Measurements from ENCODE around the gene TBC1D9.

Gene TBC1D9

GRCh38 chr4:140691369-140691768, 64.8 kb downstream of the TBC1D9 start:
- DNase-seq (ENCODE audit: low read depth) = no peak

DNA sequence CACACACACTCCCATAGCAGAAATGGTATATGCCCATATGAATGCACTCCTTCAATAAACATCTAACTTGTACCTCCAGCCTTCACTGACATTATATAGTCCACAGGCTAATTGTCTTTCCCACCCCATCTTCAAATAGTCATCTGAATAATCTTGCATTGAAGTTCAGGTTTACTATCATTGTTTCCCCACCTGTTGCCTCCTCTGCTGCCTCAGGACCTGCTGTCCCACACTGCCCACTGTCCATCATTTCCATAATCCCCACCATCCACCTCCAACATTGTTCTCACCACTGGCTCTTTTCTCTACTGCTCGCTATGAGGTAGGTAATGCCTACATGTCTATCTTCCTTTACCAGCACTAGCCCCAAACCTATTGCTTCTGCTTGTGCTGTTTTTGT, 66.1 kb downstream of the TBC1D9 start:
- DNase-seq (ENCODE audit: low read depth) = no peak

DNA sequence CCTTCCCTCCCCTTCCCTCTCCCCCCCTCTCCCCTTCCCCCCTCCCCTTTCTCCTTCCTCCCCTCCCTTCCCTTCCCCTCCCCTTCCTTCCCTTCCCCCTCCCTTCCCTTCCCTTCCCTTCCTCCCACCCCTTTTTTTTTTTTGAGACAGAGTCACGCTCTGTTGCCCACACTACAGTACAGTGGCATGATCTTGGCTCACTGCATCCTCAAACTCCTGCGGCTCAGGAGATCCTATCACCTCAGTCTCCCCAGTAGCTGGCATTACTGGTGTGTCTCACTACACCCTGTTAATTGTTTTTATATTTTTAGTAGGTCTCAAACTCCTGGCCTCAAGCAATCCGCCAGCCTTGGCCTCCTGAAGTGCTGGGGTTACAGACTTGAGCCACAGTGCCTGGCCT, 66.6 kb downstream of the TBC1D9 start:
- no peak for DNase-seq (ENCODE audit: low read depth)

DNA sequence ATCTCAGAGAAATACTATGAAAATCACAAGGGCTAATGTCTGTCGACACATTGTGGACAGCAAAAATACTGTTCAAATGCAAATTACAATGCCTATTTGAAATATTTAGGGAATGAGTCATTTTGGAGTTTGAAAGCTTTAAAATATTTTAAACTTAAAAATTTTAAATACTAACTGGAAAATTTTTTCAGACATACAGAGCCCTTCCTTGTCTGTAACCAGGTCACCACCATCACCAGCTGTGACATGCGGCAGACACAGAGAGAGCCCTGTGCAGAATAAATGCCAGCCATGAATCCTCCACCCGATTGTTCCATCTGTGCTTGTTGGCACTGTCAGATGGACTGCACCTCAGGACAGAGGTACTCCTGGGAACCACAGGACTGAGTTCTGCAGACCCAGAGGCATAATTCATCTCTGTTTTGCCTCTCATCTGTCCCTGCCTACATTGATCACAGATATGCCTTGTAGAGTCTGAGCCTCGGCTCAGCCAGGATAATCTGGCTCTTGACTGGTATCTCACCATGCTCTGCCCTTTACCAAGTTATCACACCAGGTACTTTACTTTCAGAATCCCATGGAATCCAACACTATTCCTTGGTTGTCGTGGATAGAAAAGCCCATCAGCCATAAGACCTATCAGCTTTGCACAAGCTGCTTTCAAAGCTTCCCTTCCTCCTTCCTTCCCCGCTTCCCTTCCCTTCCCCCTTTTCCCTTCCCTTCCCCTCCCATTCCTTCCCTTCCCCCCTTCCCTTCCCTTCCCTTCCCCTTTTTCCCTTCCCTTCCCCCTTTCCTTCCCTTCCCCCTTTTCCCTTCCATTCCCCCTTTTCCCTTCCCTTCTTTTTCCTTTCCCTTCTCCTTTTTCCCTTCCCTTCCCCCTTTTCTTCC, 67.2 kb downstream of the TBC1D9 start:
- no peak for DNase-seq (ENCODE audit: low read depth)

- no peak for DNase-seq (ENCODE audit: low read depth)
Observed at GRCh38 chr4:140686796-140687195, 69.4 kb downstream of the TBC1D9 start.

DNA sequence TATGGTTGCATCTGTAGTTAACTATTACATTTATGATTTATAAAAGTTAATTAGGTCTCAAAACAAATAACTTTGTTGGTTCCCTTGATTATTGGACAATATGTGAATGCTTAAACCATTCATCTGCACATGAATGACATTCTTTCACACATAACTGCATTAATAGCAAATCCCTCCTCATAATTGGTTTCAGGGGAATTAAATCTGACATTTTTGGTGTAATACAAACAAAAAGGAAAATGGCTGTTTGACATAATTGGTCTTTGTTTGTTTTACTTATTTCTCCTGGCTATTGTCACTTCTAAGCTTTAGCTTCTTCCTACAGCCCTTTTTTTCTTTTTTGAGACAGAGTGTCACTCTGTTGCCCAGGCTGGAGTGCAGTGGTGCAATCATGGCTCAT, 71.9 kb downstream of the TBC1D9 start:
- no peak for DNase-seq (ENCODE audit: low read depth)

GRCh38 chr4:140681201-140681600, 75.0 kb downstream of the TBC1D9 start:
- no peak for DNase-seq (ENCODE audit: low read depth)

- DNase-seq (ENCODE audit: low read depth) = no peak
Observed at GRCh38 chr4:140680686-140681085, 75.5 kb downstream of the TBC1D9 start.

DNA sequence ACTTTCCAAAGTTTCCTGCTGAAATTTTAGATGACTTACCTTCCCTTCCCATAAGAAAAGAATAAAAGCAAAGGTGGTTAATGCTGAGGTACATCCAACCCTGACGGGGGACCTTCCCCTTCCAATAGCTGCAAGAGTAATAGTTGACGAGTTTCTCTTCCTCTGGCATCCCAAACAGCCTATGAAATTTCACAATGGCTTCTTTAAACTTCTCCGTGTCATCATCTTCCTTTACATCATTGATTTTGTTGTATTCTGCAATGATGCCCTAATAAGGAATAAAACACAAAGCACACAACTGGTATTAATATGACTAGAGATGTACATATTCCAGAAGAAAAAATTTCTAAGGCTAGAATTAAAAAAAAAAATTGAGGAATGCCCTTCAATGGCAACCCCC, 76.6 kb downstream of the TBC1D9 start:
- DNase-seq (ENCODE audit: low read depth) = no peak

- no peak for DNase-seq (ENCODE audit: low read depth)
Observed at GRCh38 chr4:140675599-140676231, 80.5 kb downstream of the TBC1D9 start.

DNA sequence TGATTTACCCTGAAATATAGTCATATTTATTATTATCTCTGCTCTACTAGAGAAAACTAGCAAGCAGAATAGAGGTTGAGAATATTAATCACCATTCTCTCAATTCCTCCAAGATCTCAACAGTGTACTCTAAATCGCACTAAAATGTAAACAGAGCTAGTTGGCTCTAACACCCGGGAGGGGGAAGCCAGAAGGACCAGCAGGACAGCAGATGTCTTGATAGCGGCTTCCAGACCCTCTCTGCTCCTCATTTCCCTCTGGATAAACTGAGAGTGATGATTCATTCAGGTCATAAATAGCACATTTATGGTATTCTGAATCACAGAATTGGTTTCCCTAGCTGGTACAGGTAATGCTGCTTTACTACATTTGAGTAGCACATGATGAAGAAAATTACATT, 82.5 kb downstream of the TBC1D9 start:
- DNase-seq (ENCODE audit: low read depth) = no peak

- DNase-seq (ENCODE audit: low read depth) = no peak
Observed at GRCh38 chr4:140672416-140672815, 83.8 kb downstream of the TBC1D9 start.

DNA sequence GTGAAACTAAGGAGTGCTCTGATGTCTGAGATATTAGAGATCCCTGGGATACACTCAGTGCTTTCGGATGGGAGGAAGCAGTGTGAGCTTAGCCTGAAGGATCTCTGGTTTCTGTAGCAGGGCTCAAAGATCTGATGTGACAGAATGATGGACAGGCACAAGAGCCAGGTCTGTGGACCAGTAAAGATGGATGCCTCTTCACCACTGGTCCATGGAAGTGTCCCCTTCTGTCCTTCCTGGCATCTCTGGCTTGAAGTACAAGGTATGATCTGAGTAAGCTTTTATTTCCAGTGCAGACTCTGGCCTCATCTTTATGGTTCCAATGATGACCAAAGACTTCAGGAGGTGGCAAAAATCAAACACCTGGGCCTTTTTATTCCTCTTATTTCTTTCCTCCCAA, 88.1 kb downstream of the TBC1D9 start:
- DNase-seq (ENCODE audit: low read depth) = no peak

DNA sequence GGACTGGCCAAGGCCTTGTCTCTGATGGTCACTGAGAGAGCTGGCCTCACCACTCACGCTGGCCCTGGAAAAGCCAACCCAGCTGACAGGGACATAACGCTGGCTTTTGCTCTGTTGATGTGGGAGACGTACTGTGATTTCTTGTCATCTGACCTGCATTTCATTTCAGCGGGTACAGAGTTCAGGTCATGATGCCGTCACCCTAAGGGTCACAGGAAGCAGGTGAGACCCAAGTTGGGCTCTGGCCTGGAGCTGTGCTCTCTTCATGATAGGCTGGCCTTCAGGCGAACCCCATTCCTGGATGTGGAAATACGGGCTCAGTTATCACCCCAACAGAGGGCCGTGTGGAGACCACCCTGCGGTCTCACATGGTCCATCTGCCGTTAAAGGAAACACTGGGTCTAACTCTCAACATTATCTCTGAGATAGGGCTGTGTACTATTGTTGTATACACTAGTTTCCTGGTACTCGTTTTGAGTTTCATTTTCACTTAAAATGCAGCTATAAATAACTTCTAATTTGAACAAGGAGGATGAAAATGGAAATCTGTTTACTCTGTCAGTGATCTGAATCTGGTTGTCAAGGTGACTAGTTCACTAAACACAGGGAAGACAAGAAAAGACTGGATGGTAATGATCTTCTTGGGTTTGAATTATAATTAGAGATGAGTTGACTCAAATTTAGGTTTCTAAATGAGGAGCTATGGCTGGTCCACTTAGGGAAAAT, 89.1 kb downstream of the TBC1D9 start:
- no peak for DNase-seq (ENCODE audit: low read depth)

DNA sequence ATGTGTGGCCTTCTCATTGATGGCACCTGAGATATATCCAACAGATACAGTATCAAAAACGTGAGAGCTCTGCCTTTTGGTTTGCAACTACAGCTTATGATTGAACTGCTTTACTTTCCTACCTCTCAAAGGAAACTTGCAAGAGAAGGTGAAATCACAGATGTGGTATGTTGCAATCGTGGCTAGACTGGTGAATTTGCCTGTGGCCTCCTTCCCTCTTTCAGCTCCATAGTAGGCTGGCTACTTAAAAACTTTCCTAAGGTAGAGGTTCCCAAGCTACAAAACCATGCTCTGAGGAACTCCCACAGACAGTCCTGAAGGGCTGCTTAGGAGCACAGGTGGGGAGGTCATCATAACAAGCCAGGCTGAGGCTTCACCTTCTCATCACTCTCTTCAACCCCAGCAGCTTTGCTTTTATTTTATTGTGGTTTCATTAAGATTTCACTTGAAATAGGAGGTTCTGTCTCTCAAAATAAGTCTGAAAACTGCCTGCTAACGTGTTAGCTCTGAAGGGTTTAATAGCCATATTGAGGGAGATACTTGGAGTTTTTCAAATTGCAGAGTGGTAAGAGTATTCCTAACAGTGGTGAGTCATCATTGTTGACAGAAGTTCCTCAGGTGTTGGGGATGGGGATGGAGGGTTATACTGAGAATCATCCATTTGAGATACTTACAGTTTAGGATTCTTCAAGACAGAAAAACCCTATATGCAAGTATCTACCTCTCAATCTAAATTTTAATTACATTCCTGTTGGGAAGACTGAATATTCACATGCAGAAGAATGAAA, 93.9 kb downstream of the TBC1D9 start:
- DNase-seq (ENCODE audit: low read depth) = no peak

DNA sequence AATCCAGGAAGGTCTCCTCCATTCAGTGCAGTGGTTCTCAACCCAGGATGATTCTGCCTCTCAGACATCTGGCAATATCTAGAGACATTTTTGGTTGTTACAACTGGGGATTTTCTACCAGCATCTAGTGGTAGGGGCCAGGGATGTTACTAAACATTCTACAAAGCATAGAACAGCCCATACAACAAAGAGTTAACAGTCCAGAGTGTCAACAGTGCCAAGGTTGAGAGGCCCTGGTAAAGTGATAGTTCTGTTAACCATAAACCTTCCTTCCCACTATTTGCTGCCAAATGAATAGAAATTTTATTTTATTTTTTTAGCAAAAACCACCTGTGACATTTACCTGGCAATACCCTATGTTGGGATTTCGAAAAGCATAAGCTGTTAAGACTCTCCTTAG, 94.6 kb downstream of the TBC1D9 start:
- no peak for DNase-seq (ENCODE audit: low read depth)

GRCh38 chr4:140659943-140660700, 96.1 kb downstream of the TBC1D9 start:
- DNase-seq (ENCODE audit: low read depth) = no peak

DNA sequence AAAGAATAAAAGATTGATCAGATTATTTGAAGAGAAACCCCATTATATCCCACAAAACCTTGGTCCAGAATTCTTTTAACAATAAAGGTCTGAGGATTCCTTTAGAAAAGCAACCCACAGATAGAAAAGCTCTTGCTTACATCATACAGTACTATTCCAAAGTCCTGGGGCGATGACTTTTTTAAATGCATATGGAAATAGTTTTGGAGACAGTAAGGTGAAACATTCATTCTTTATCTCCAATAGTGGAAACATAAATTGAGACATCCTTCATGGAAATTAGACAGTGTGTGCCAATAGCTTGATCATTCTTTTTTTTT, 101.7 kb downstream of the TBC1D9 start:
- no peak for DNase-seq (ENCODE audit: low read depth)

DNA sequence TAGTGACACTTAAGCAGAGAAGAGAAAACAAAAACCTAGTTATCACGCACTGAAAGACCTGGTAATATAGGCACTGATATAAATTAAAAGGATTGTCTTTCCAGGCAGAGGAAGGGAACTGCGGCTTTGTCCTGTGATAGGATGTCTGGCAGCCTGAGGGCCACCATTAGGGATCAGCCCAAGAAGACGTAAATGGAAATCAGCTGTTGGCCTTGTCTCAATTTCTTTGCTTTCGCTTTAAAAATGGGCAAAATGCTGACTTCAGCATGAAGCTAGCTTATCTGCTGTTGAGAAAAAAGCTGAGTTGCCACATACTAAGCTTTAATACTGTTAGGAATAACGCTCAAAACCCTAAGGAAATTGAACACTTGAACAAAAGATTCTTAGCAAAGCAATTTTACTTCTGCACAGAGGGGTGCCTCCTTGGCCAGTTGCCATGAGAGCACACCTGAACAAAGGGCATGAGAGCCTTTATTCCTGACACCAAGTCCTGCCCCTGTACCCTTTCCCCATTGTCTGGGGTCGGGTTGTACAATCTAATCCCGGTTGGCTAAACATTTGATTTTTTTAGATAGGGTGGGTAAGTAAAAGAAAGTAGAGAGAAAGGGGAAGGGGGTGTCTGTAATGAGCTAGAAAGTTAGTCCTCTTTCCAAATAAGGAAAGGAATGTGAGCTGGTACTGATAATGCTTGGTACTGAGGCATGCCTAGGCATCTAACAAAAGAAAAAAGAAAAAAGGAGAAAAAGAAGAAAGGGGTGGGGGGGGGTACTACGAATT, 102.3 kb downstream of the TBC1D9 start:
- no peak for DNase-seq (ENCODE audit: low read depth)

DNA sequence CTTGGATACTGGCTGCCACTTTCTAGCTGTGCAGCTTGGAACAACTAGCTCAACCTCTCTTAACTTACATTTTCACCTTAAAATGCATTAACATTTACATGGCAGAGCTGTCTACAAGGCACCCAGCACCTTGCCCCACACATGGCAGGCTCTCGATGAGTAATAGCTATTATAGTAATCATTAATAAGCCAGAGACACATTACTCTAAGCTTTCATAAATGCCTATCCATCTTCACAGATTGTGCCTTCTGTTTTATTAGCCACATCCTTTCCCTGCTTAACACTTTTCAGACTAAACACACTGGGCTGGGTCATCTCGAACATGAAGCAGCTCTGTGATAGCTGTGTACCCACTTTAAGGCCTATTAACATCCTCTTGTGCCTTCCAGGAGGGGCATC, 103.6 kb downstream of the TBC1D9 start:
- DNase-seq (ENCODE audit: low read depth) = no peak

All from activated T-cell treated with anti-CD3 and anti-CD28 coated beads for 24 hours (primary cell).